ENCODE data around the gene NRCAM. TPM values are rescaled to one million over a fixed set of nuclear protein-coding genes. Genes with fewer than 3 reads are reported as not detected.

NRCAM gene
- polyA plus RNA-seq, 3 donors: not detected

DNA sequence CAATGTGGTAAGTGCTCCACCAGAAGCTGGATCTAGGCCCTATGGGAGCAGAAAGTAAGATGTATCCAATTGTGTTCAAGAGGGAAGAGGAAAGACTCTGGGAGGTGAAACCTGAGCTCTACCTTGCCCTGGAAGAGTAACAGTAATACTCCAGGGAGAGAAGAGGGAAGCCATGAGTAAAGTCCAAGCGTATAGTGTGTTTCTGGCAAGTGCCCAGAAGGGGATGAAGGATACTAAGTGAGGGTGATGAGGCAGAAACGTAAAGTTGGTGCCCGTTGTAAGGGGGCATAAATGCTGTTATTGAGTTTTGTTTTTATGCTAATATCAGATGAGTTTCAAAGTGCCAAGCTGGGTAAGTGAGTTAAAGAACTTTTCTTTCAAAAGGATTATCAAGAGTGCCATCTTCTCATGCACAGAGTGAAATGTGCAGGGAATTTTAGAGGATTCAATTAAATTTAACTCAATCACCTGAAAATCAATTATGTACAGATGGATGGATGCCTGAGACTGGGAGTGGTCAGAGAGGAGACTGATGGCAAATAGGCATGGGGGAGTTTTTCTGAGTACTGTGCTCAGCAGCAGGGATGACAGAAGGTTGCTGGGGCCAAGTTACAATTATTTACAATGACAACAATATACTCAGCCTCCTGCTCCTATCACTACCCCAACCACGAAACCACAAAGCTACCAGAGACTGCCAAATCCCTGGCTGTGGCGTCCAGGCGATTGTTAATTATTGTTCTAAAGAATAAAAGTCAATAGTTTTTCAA, 202.8 kb downstream of the NRCAM start:
- no peak overlapping the region for H2AFZ ChIP-seq (ENCODE audit: insufficient read depth, low read depth, low read length, poor library complexity, severe bottlenecking)
- no peak overlapping the region for H3K27ac ChIP-seq (ENCODE audit: low read depth in 1 of 2, low read length in 2 of 2)
- WGBS (ENCODE audit: insufficient coverage): 77% methylated on average over 3 of the region's 6 CpGs
- no peaks in the 10 kb centered on the region for H3K36me3 Mint-ChIP-seq
- no peaks in the 10 kb centered on the region for H3K27me3 ChIP-seq (ENCODE audit: control insufficient read depth in 2 of 2, insufficient read depth in 2 of 2, low read length in 2 of 2)
- H3K9me3 Mint-ChIP-seq: peaks cover 3 to 13% (median 6%) of the 10 kb centered on the region in 7 donors
- H3K79me2 ChIP-seq (ENCODE audit: insufficient read depth, low read length): no peaks in the 10 kb centered on the region
- no peaks in the 10 kb centered on the region for H3K4me1 ChIP-seq (ENCODE audit: control insufficient read depth in 1 of 2, insufficient read depth in 2 of 2, low read length in 2 of 2)
- H4K20me1 ChIP-seq (ENCODE audit: insufficient read depth, low read length): no peaks in the 10 kb centered on the region
- H3K36me3 ChIP-seq (replicated peaks in 1 of 2; ENCODE audit: control insufficient read depth in 1 of 2, insufficient read depth in 2 of 2, low read length in 2 of 2): no peaks in the 10 kb centered on the region
- H3K4me2 ChIP-seq (replicated peaks; ENCODE audit: extremely low read depth, low read length, poor library complexity, severe bottlenecking): no peak overlapping the region
- no peak overlapping the region for H3K4me3 Mint-ChIP-seq
- H3K27me3 Mint-ChIP-seq (ENCODE audit: low read depth in 3 of 3): peaks cover 2 to 4% (median 2%) of the 10 kb centered on the region in 3 donors
- H3K4me3 ChIP-seq (replicated peaks in 1 of 3; ENCODE audit: low read depth in 2 of 3, low read length in 3 of 3): no peak overlapping the region
- H3K9me3 ChIP-seq (replicated peaks in 1 of 2; ENCODE audit: control insufficient read depth in 1 of 2, insufficient read depth in 1 of 2, low read length in 2 of 2): no peaks in the 10 kb centered on the region
- DNase-seq: no peak
- intact Hi-C loops (cut with micrococcal nuclease): no loop called here
- H3K9ac ChIP-seq (ENCODE audit: insufficient read depth, low read length, poor library complexity, severe bottlenecking): no peak overlapping the region
- TF ChIP-seq, protein P1, sequence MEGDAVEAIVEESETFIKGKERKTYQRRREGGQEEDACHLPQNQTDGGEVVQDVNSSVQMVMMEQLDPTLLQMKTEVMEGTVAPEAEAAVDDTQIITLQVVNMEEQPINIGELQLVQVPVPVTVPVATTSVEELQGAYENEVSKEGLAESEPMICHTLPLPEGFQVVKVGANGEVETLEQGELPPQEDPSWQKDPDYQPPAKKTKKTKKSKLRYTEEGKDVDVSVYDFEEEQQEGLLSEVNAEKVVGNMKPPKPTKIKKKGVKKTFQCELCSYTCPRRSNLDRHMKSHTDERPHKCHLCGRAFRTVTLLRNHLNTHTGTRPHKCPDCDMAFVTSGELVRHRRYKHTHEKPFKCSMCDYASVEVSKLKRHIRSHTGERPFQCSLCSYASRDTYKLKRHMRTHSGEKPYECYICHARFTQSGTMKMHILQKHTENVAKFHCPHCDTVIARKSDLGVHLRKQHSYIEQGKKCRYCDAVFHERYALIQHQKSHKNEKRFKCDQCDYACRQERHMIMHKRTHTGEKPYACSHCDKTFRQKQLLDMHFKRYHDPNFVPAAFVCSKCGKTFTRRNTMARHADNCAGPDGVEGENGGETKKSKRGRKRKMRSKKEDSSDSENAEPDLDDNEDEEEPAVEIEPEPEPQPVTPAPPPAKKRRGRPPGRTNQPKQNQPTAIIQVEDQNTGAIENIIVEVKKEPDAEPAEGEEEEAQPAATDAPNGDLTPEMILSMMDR (IDR thresholded peaks at IDR 0.05): no peak
- no peaks in the 10 kb centered on the region for H3K4me1 Mint-ChIP-seq
- peak overlapping the region in 1 of 7 donors; percentile 6 for H3K27ac Mint-ChIP-seq

DNA sequence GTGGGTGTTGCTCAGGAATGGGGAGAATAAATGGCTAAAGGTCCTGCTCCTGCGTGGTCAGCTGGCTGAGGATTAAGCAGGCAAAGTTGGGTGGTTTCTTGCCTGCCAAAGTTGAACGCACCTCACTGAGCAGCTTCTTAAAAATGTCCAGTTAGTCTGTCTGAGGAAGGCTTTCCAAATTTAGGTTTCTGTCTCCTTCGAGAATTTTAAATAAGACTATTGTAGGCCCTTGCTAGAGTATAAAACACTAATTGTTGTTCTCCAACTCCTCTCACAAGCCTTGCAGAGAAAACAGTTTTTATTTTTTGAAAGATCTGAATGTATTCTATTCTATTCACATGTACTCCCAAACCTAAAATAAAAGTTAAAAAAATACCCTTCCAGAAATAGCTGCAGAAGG, 204.1 kb downstream of the NRCAM start:
- TF ChIP-seq, protein P1 (IDR thresholded peaks at IDR 0.05): no peak
- 92% methylated on average over 2 of the region's 3 CpGs for whole genome bisulfite sequencing (ENCODE audit: insufficient coverage)
- no peak overlapping the region for H2AFZ ChIP-seq (ENCODE audit: insufficient read depth, low read depth, low read length, poor library complexity, severe bottlenecking)

More for the DNA sequence above, 204.1 kb downstream of the NRCAM start:
- no peak for DNase-seq
- H3K9ac ChIP-seq (ENCODE audit: insufficient read depth, low read length, poor library complexity, severe bottlenecking): no peak overlapping the region
- Mint-ChIP-seq H3K27ac (no peak overlapping the region), H3K4me1 (no peaks in the 10 kb centered on the region), H3K4me3 (no peak overlapping the region), H3K36me3 (no peaks in the 10 kb centered on the region), H3K9me3 (peaks cover 3 to 13% (median 6%) of the 10 kb centered on the region in 7 donors), H3K27me3 (ENCODE audit: low read depth in 3 of 3) (peaks cover 2 to 4% (median 2%) of the 10 kb centered on the region in 3 donors)
- H3K4me3 ChIP-seq (replicated peaks in 1 of 3; ENCODE audit: low read depth in 2 of 3, low read length in 3 of 3): no peak overlapping the region
- no peaks in the 10 kb centered on the region for H4K20me1 ChIP-seq (ENCODE audit: insufficient read depth, low read length)
- H3K27ac ChIP-seq (ENCODE audit: low read depth in 1 of 2, low read length in 2 of 2): no peak overlapping the region
- H3K4me2 ChIP-seq (replicated peaks; ENCODE audit: extremely low read depth, low read length, poor library complexity, severe bottlenecking): no peak overlapping the region
- no peaks in the 10 kb centered on the region for H3K27me3 ChIP-seq (ENCODE audit: control insufficient read depth in 2 of 2, insufficient read depth in 2 of 2, low read length in 2 of 2)
- H3K79me2 ChIP-seq (ENCODE audit: insufficient read depth, low read length): no peaks in the 10 kb centered on the region
- intact Hi-C loops (cut with micrococcal nuclease): no loop called here
- H3K4me1 ChIP-seq (ENCODE audit: control insufficient read depth in 1 of 2, insufficient read depth in 2 of 2, low read length in 2 of 2): no peaks in the 10 kb centered on the region
- no peaks in the 10 kb centered on the region for H3K36me3 ChIP-seq (replicated peaks in 1 of 2; ENCODE audit: control insufficient read depth in 1 of 2, insufficient read depth in 2 of 2, low read length in 2 of 2)
- no peaks in the 10 kb centered on the region for H3K9me3 ChIP-seq (replicated peaks in 1 of 2; ENCODE audit: control insufficient read depth in 1 of 2, insufficient read depth in 1 of 2, low read length in 2 of 2)

Data from CD14-positive monocyte (primary cell).